ENCODE measurements around the gene PRAMEF15. TPM values are rescaled to one million over a fixed set of nuclear protein-coding genes. Genes with fewer than 3 reads are reported as not detected.
A peak's percentile ranks its signal among the peaks of the same experiment; 100 is the strongest.
"Not testable (repeated sequence)": the region's sequence is repeated elsewhere in the genome, so short reads cannot be mapped to it uniquely, and the experiment has no call there.

PRAMEF15 gene
- total and polyA plus RNA-seq, 2 experiments from 2014 or later = not detected

DNA sequence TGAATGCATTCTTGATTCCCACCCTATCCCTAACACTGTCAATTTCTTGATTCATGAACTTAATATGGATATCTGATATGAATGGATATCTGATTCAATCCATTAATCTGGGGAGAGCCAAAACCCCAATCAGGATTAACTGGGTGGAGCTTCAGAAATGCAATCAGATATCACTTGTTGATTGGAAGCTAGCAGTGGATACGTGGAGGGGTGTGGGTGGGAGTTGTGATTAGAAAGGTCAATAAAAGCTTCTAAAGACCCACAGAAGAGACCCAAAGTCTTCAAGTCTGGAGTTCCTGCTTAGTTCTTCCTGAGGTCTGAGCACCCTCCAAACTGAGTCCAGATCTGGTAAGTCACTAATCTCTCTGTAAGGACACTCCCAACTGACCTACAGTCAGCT is 12.1 kb upstream of the PRAMEF15 start, which contains the start of gene PRAMEF33:
PRAMEF33 (plus strand) TSS at position 301 of the 400 bp plus-strand sequence. CDS start 2,416 bp downstream, outside the sequence.
- H4K20me1 ChIP-seq (ENCODE audit: insufficient read depth); H3K9ac ChIP-seq; H3K4me3 ChIP-seq; H3K4me2 ChIP-seq (ENCODE audit: unreplicated experiment); H3K9me3 ChIP-seq (ENCODE audit: low read depth); H3K4me1 ChIP-seq (ENCODE audit: insufficient read depth); H3K27me3 ChIP-seq (replicated peaks; ENCODE audit: insufficient read depth); H3K27ac ChIP-seq; H3F3A ChIP-seq (ENCODE audit: insufficient read depth); H3K36me3 ChIP-seq (ENCODE audit: low read depth); H3K79me2 ChIP-seq (ENCODE audit: insufficient read depth); DNase-seq; H2AFZ ChIP-seq; H3K9me2 ChIP-seq (ENCODE audit: insufficient read depth); in situ Hi-C loops (cut with MboI): not testable (repeated sequence)
- WGBS, 2 experiments (ENCODE audit: low coverage in 1 of 2, low lambda C conversion rate in 2 of 2, missing lambda C conversion rate in 2 of 2) = no CpG with 5 or more reads among the region's 1 CpG

DNA sequence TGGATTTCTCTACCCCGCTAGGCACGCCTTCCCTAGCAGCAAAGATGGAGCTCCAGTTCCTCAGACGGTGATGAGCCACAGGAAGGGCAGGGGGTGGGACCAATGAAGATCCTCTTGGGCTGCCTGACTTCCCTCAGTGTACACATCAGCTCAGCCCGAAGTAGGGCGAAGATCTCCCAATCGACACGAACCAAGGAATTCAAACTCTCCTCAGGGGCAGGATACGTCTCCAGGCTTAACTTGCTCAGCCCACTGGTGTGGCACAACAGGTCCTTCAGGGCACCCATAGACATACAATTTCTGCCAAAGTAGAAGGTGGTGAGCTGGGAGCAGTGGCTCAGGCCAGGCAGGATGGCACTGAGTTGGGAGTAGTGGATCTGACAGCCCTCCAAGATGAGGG is 27.1 kb downstream of the PRAMEF15 start:
- H3K4me2 ChIP-seq (ENCODE audit: unreplicated experiment); H4K20me1 ChIP-seq (ENCODE audit: insufficient read depth); H3K4me3 ChIP-seq; H3K9me2 ChIP-seq (ENCODE audit: insufficient read depth); H3K27ac ChIP-seq; H3K9me3 ChIP-seq (ENCODE audit: low read depth); in situ Hi-C loops (cut with MboI); H3K79me2 ChIP-seq (ENCODE audit: insufficient read depth); DNase-seq; H3K27me3 ChIP-seq (replicated peaks; ENCODE audit: insufficient read depth); H3F3A ChIP-seq (ENCODE audit: insufficient read depth); H3K36me3 ChIP-seq (ENCODE audit: low read depth); H3K9ac ChIP-seq; H3K4me1 ChIP-seq (ENCODE audit: insufficient read depth); H2AFZ ChIP-seq: not testable (repeated sequence)
- 37 to 51% methylated on average over 5 to 8 of the region's 8 CpGs for WGBS, 2 experiments (ENCODE audit: low coverage in 1 of 2, low lambda C conversion rate in 2 of 2, missing lambda C conversion rate in 2 of 2)

DNA sequence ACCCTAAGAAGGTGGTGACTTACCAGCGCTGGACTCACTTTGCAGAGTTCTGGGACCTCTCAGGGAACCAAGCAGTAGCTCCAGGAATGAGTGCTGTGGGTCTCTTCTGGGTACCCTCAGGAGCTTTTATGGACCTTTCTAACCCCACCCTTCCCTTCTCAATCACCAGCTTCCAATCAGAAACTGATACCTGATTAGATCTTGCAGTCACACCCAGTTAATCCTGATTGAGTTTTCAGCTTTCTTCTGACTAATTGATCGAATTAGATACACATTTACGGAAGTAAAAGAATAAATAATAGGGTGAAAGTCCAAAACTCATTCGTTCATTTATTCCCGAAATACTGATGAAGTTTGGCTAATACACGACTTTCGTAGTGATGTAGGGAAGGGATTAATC is 31.7 kb downstream of the PRAMEF15 start, which contains the start of gene PRAMEF14:
PRAMEF14 (minus strand) TSS at position 101 of the 400 bp plus-strand sequence. CDS start 1,820 bp downstream, outside the sequence.
- H3K4me2 ChIP-seq (ENCODE audit: unreplicated experiment); in situ Hi-C loops (cut with MboI); H3K9me2 ChIP-seq (ENCODE audit: insufficient read depth); H2AFZ ChIP-seq; H3K9me3 ChIP-seq (ENCODE audit: low read depth); H4K20me1 ChIP-seq (ENCODE audit: insufficient read depth); DNase-seq; H3K27ac ChIP-seq; H3K79me2 ChIP-seq (ENCODE audit: insufficient read depth); H3K4me3 ChIP-seq; H3K27me3 ChIP-seq (replicated peaks; ENCODE audit: insufficient read depth); H3K36me3 ChIP-seq (ENCODE audit: low read depth); H3K9ac ChIP-seq; H3K4me1 ChIP-seq (ENCODE audit: insufficient read depth); H3F3A ChIP-seq (ENCODE audit: insufficient read depth): not testable (repeated sequence)
- 26 to 30% methylated on average over 7 of the region's 7 CpGs for WGBS, 2 experiments (ENCODE audit: low coverage in 1 of 2, low lambda C conversion rate in 2 of 2, missing lambda C conversion rate in 2 of 2)

DNA sequence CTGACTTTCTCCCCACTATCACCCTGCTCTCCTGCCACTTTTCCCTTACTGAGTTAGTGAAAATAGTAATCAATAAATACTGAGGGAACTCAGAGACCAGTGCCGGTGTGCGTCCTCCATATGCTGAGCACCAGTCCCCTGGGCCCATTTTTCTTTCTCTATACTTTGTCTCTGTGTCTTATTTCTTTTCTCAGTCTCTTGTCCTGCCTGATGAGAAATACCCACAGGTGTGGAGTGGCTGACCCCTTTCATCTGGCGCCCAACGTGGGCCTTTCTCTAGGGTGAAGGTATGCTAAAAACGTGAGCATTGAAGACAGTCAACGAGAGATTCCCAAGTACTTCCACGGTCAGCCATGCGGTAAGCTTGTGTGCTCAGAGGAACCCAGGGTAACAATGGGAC is 38.1 kb downstream of the PRAMEF15 start:
- H3K9me3 ChIP-seq (ENCODE audit: low read depth); H3K27me3 ChIP-seq (replicated peaks; ENCODE audit: insufficient read depth); H2AFZ ChIP-seq; H3K9me2 ChIP-seq (ENCODE audit: insufficient read depth); DNase-seq; H3K36me3 ChIP-seq (ENCODE audit: low read depth); H3F3A ChIP-seq (ENCODE audit: insufficient read depth); H3K27ac ChIP-seq; H3K9ac ChIP-seq; in situ Hi-C loops (cut with MboI); H4K20me1 ChIP-seq (ENCODE audit: insufficient read depth); H3K4me3 ChIP-seq; H3K4me1 ChIP-seq (ENCODE audit: insufficient read depth); H3K4me2 ChIP-seq (ENCODE audit: unreplicated experiment); H3K79me2 ChIP-seq (ENCODE audit: insufficient read depth): not testable (repeated sequence)
- WGBS, 2 experiments (ENCODE audit: low coverage in 1 of 2, low lambda C conversion rate in 2 of 2, missing lambda C conversion rate in 2 of 2) = 38 to 58% methylated on average over 6 to 8 of the region's 8 CpGs

DNA sequence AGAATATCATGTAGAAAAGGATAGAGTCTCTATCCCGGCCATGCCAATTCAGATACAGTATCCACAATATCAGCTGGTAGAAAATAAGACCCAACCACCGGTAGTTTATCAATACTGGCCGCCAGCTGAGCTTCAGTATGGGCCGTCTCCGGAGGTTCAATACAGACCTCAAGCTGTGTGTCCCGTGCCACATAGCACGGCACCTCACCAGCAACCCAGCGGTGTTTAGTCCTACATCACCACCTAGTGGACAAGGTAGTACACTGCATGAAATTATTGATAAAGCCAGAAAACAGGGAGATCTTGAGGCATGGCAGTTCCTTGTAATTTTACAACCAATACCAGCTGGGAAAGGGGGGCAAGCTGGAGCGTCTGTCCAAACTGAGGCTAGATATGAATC is 39.1 kb downstream of the PRAMEF15 start:
- H3K27me3 ChIP-seq (replicated peaks; ENCODE audit: insufficient read depth); H4K20me1 ChIP-seq (ENCODE audit: insufficient read depth); H3K4me1 ChIP-seq (ENCODE audit: insufficient read depth); in situ Hi-C loops (cut with MboI); H3K9me2 ChIP-seq (ENCODE audit: insufficient read depth); H3K79me2 ChIP-seq (ENCODE audit: insufficient read depth); H3F3A ChIP-seq (ENCODE audit: insufficient read depth); H3K4me3 ChIP-seq; H3K9ac ChIP-seq; H3K36me3 ChIP-seq (ENCODE audit: low read depth); H2AFZ ChIP-seq; DNase-seq; H3K4me2 ChIP-seq (ENCODE audit: unreplicated experiment); H3K9me3 ChIP-seq (ENCODE audit: low read depth); H3K27ac ChIP-seq: not testable (repeated sequence)
- no CpG with 5 or more reads among the region's 9 CpGs for WGBS, 2 experiments (ENCODE audit: low coverage in 1 of 2, low lambda C conversion rate in 2 of 2, missing lambda C conversion rate in 2 of 2)

DNA sequence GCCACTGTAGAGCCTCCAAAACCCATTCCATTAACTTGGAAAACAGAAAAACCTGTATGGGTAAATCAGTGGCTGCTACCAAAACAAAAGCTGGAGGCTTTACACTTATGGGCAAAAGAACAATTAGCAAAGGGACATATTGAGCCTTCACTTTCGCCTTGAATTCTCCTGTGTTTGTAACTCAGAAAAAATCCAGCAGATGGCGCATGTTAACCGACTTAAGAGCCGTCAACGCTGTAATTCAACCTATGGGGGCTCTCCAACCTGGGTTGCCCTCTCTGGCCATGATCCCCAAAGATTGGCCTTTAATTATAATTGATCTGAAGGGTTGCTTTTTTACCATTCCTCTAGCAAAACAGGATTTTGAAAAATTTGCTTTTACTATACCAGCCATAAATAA is 41.4 kb downstream of the PRAMEF15 start:
- H3K9me3 ChIP-seq (ENCODE audit: low read depth); H3K4me3 ChIP-seq; H3K4me2 ChIP-seq (ENCODE audit: unreplicated experiment); H3K9me2 ChIP-seq (ENCODE audit: insufficient read depth); H3K27me3 ChIP-seq (replicated peaks; ENCODE audit: insufficient read depth); H3K36me3 ChIP-seq (ENCODE audit: low read depth); H3K9ac ChIP-seq; H3K79me2 ChIP-seq (ENCODE audit: insufficient read depth); H2AFZ ChIP-seq; H3F3A ChIP-seq (ENCODE audit: insufficient read depth); H3K27ac ChIP-seq; H4K20me1 ChIP-seq (ENCODE audit: insufficient read depth); in situ Hi-C loops (cut with MboI); H3K4me1 ChIP-seq (ENCODE audit: insufficient read depth): not testable (repeated sequence)
- peak; percentile 64 for DNase-seq
- WGBS, 2 experiments (ENCODE audit: low coverage in 1 of 2, low lambda C conversion rate in 2 of 2, missing lambda C conversion rate in 2 of 2) = 1 to 2% methylated on average over 5 of the region's 5 CpGs

DNA sequence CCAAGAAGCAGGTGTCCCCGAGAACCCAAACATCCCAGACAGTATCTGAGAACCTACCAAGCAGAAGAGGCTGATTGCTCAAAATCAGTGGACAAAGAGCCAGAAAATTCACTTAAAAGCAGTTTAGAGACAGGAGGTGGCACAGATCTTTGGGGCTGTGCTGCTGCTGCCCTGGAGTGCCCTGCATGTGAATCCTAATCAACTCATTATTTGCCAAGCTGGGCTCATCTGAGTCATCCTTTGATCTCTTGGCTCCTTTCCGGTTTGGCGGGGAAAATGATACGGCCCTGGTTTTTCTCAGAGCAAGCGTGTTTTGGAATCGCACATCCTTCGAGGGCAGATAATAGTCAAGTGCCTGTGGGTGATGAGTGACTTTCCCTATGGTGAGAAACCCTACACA is 47.0 kb downstream of the PRAMEF15 start:
- H3K27me3 ChIP-seq (replicated peaks; ENCODE audit: insufficient read depth); in situ Hi-C loops (cut with MboI): not testable (repeated sequence)
- WGBS, 2 experiments (ENCODE audit: low coverage in 1 of 2, low lambda C conversion rate in 2 of 2, missing lambda C conversion rate in 2 of 2) = 38 to 40% methylated on average over 1 of the region's 7 CpGs

DNA sequence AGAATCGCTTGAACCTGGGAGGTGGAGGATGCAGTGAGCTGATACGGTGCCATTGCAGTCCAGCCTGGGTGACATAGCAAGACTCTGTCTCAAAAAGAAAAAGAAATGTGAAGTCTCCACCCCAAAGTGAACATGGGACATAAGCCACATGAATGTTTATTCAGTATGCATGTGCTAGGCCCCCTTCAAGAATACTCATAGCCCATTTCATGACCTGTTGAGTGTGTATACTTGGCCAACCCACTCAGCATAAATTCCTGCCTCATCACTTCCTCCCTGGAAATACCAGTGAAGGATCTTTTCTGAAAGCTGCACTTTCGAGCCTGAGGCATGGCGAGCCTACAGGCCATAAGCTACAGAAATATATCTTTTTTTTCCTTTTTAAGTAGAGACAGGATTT is 49.5 kb downstream of the PRAMEF15 start:
- H3K9me3 ChIP-seq (ENCODE audit: low read depth); in situ Hi-C loops (cut with MboI); H4K20me1 ChIP-seq (ENCODE audit: insufficient read depth); H3K79me2 ChIP-seq (ENCODE audit: insufficient read depth); H2AFZ ChIP-seq; H3K4me2 ChIP-seq (ENCODE audit: unreplicated experiment); H3K36me3 ChIP-seq (ENCODE audit: low read depth); DNase-seq; H3K4me3 ChIP-seq; H3K4me1 ChIP-seq (ENCODE audit: insufficient read depth); H3K27me3 ChIP-seq (replicated peaks; ENCODE audit: insufficient read depth); H3F3A ChIP-seq (ENCODE audit: insufficient read depth); H3K27ac ChIP-seq; H3K9ac ChIP-seq; H3K9me2 ChIP-seq (ENCODE audit: insufficient read depth): not testable (repeated sequence)
- 63 to 92% methylated on average over 2 to 3 of the region's 4 CpGs for WGBS, 2 experiments (ENCODE audit: low coverage in 1 of 2, low lambda C conversion rate in 2 of 2, missing lambda C conversion rate in 2 of 2)

More for the DNA sequence above, 47.0 kb downstream of the PRAMEF15 start:
- not testable (repeated sequence) for H3K4me1 ChIP-seq (ENCODE audit: insufficient read depth); H3K79me2 ChIP-seq (ENCODE audit: insufficient read depth); H3K27ac ChIP-seq; H3F3A ChIP-seq (ENCODE audit: insufficient read depth); H3K9me3 ChIP-seq (ENCODE audit: low read depth); H3K9me2 ChIP-seq (ENCODE audit: insufficient read depth); DNase-seq; H3K9ac ChIP-seq; H2AFZ ChIP-seq; H4K20me1 ChIP-seq (ENCODE audit: insufficient read depth); H3K36me3 ChIP-seq (ENCODE audit: low read depth); H3K4me2 ChIP-seq (ENCODE audit: unreplicated experiment); H3K4me3 ChIP-seq

All from GM23248 (cell line).